HG03159 (cell line): ENCODE results near the gene CCDC88B.

Experiments used
- ATAC-seq: cut with Tn5 transposase; IDR thresholded peaks from one replicate; pipeline ENCODE4 v1.9.1; 2021; ENCODE audit warnings: mild to moderate bottlenecking, moderate library complexity; ENCODE audit not compliant: unreplicated experiment

The CCDC88B gene

GRCh38 chr11:64359712-64360445 is 19.9 kb downstream of the CCDC88B start:
- ATAC-seq: no peak

GRCh38 chr11:64360448-64360921 is 20.5 kb downstream of the CCDC88B start:
- no peak for ATAC-seq

GRCh38 chr11:64361659-64362058 is 21.7 kb downstream of the CCDC88B start:
- no peak for ATAC-seq

GRCh38 chr11:64362339-64362738 is 22.3 kb downstream of the CCDC88B start:
- ATAC-seq: no peak

- no peak for ATAC-seq
Observed at GRCh38 chr11:64364435-64364834, 24.4 kb downstream of the CCDC88B start.

GRCh38 chr11:64364911-64365310 is 24.9 kb downstream of the CCDC88B start:
- ATAC-seq: no peak

- no peak for ATAC-seq
Observed at GRCh38 chr11:64366751-64367150, 26.7 kb downstream of the CCDC88B start.

GRCh38 chr11:64367931-64368672 is 28.1 kb downstream of the CCDC88B start:
- ATAC-seq: no peak

- no peak for ATAC-seq
Observed at GRCh38 chr11:64368673-64369074, 28.7 kb downstream of the CCDC88B start.

GRCh38 chr11:64369440-64370421 is 29.7 kb downstream of the CCDC88B start:
- no peak for ATAC-seq

- no peak for ATAC-seq
Observed at GRCh38 chr11:64371201-64371600, 31.2 kb downstream of the CCDC88B start.

GRCh38 chr11:64372021-64372420 is 32.0 kb downstream of the CCDC88B start:
- no peak for ATAC-seq

- ATAC-seq: no peak
Observed at GRCh38 chr11:64372802-64373597, 33.0 kb downstream of the CCDC88B start.

GRCh38 chr11:64373598-64373974 is 33.6 kb downstream of the CCDC88B start:
- ATAC-seq: no peak

- no peak for ATAC-seq
Observed at GRCh38 chr11:64376071-64376470, 36.1 kb downstream of the CCDC88B start.

- ATAC-seq: no peak
Observed at GRCh38 chr11:64378335-64378880, 38.4 kb downstream of the CCDC88B start.

GRCh38 chr11:64379160-64379559 is 39.2 kb downstream of the CCDC88B start:
- ATAC-seq: no peak

- no peak for ATAC-seq
Observed at GRCh38 chr11:64379817-64380709, 40.1 kb downstream of the CCDC88B start.

- ATAC-seq: no peak
Observed at GRCh38 chr11:64381350-64381749, 41.3 kb downstream of the CCDC88B start.
